Stimulated activated CD4-positive, alpha-beta T cell treated with anti-CD3 and anti-CD28 coated beads, Interleukin-2, amount 100 ng/mL, for 48 hours (primary cell): Measurements from ENCODE around the gene BMP15.

Source experiments
- DNase-seq, 2 donors: peaks; one replicate each; pipeline ENCODE4 v3.0.0-alpha.2; 2020

The BMP15 gene

DNA sequence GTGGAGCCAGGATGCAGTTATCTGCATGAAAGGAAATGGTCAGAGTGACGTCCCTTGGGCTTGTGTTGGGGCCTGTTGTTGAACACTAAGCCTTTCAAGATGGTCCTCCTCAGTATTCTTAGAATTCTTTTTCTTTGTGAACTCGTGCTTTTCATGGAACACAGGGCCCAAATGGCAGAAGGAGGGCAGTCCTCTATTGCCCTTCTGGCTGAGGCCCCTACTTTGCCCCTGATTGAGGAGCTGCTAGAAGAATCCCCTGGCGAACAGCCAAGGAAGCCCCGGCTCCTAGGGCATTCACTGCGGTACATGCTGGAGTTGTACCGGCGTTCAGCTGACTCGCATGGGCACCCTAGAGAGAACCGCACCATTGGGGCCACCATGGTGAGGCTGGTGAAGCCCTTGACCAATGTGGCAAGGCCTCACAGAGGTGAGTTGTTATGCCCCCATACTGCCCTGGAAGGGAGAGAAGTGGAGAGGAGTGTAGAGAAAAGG, at the start of gene BMP15:
Gene BMP15, plus strand, starts transcription at position 51 of the 492 bp plus-strand sequence. Its CDS starts 49 bp downstream, at position 100.
- DNase-seq, result no peak

DNA sequence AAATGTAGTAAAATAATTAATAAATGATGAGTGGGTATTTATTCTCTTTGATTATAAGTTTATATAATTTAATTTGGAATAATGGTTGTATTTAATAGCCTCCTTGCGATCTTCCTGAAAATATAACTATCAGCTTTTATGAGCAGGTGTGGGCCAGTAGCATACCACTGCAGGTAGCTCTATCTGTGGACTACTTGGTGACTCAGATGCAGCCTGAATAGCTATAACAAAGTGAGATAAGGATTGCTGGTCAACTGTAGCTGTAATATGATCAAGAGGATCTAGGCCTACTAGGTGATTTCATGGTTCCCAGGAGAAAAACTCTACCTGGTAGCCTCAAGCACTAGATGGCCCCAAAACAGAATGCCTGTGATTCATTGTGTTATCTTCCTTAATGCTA, 47.1 kb upstream of the BMP15 start:
- DNase-seq, result no peak

DNA sequence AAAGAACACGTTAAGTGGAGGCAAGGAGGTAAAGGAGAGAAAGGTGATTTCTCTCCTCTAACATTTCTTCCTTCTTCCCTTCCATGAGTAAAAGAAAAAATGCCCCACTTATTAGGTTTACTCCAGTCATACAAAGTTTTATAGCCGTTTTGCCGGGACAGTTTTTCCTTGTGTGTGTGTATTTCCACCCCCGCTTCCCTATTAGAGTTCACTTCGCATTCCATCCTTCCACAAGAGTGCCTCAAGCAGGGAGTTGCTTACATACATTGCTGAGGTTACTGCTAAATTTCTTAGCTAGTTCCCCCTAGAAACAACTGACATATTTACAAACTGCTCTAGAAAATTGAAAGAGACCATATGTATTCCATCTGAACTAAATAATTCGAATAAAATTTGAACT, 45.2 kb upstream of the BMP15 start:
- DNase-seq, result no peak

DNA sequence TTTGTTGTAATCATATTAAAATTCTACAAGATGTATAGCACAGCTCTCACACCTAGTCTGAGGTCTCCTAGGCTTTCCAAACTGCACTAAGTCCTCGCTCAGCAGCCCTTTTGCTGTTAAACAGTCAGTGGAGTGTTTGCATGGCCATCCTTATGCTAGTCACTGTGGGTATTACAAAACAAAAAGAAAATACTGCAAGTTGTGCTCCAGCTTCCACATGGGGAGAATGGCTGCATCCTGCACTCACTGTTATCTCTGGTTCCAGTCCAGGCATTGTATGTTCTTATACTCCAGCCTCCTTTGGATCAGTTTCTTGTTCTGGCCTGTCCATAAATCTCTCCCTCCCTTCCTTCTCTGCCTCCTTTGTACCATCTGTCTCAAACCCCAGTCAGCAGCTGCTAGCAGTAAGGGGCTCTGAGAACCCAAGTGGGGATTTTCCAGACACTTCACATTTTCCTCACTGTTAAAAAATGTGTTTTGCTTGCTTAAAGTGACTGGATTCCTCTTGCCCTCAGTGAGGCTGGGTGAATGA, 38.5 kb upstream of the BMP15 start:
- no peak for DNase-seq

DNA sequence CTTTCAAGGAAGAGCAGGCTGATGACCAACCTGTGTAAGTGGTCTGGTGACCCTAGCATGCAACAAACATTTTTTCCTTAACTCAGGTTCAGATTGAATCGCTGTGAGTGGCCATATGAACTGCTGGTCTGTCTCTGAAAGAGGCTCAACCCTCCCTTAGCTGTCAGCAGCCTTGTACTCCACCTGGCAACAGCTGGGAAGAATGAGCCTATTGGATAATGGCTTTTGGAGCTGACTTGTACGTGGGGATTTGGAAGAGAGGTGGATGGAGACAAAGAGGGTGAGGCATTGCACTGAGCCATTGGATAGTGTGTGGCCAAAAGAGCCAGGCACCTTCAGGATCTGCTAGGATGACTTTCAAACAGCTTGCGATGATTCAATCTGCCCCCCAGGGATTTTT, 35.7 kb upstream of the BMP15 start:
- no peak for DNase-seq

DNA sequence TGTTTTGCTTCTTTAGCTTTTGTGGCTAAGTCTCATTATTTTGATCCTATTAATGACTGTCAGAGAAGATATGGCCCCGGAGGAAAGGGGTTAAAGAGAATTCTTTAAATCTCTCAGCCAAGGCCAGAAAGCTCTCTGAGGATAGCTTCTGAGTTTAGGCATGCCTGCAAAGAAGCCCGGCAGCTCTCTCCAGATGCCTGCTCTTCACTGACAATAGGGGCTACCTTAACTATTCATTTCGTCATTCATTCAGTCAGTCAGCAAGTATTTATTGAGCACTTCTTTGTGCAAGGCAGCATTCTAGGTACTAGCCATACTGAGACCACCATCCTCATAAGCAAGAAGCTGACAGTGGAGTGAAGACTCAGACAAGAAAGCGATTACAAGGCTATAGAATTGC, 34.0 kb upstream of the BMP15 start:
- DNase-seq, result no peak

DNA sequence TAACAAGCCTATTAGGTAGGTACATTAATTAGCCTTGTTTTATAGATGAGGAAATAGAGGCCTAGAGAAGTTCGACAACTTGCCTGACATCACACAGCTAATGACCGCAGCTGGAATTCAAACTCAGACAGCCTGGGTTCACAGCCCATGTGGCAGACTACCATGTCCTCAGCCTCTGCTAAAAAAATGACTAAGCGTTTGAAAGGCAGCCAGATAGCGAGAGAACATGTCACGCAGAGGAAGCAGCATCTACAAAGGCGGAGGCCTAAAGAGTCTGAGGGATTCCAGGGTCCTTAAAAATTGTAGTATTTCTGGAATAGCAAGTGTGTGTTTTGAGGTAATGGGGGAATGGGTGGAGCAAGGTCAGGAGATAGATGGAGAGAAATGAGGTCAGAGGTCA, 33.2 kb upstream of the BMP15 start:
- no peak for DNase-seq

DNA sequence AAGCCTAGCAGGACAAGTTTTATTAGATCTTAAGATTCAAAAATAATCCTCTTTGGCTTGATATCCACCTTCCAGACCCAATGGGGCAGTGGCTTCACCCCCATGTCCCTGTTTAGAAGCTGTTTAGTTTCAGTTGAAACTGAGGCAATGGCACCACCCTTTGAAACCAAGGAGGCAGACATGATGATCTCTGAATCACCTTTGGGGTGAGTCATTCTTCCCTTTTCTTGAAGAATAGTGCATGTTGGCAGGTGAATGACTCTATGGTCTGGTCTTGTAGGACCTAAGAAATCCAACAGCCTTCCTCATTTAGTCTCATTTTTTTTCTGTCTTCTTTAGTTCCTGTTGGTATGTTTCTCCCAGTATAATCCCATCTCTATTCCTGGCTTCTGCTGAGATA, 29.5 kb upstream of the BMP15 start:
- no peak for DNase-seq

DNA sequence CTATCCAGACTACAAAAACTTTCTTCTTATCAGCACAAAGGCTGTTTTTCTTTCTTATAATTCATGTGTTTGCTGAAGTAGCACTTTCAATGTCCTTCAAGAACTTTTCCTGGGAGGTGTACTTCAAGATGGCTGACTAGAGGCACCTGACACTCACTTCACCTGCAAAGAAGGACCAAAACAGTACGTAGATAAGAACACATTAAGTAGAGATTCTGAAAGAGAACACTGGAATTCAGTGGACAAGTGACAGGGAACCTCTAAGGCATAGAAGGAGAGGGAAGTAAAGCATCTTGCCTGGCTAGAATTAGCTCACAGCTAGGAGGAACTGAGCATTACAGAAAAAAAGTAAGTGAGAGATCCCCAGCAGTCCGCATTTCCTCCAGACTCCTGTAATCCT, 21.7 kb upstream of the BMP15 start:
- no peak for DNase-seq

DNA sequence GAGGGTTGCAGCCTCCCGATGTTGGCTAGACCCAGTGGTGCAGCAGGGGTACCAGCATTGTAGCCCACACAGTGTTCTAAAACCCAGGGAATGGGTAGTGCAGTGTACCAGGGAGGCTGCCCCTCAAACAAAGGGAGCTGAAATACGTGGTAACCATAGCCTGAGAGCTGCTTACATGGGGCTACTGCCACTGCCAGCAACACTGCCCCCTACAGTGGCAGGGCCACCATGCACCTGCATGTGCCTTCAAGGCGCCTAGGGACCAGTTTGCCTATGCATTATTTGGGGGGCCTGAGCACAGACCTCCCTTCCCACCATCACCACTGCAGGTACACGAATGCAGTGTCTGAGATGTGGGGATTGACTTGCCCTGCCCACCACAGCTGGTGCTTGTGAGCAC, 21.0 kb upstream of the BMP15 start:
- DNase-seq, result no peak

DNA sequence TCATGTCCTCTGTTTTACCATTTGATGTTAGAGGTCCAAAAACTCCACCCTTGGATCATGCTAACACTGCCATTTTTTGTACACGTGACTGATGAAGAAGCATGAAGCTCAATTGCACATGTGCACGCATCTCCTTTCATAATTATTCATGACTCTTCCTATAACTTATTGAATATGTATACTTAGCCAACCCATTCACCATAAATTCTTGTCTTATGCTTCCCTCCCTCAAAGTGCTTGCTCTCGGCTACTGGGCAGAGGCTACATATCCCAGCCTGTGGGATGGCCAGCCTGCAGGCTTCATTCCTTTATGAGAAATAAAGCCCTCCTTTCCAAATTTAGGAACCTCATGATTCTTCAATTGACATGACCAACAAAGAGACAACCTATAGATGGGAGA, 17.5 kb upstream of the BMP15 start:
- DNase-seq, result no peak

DNA sequence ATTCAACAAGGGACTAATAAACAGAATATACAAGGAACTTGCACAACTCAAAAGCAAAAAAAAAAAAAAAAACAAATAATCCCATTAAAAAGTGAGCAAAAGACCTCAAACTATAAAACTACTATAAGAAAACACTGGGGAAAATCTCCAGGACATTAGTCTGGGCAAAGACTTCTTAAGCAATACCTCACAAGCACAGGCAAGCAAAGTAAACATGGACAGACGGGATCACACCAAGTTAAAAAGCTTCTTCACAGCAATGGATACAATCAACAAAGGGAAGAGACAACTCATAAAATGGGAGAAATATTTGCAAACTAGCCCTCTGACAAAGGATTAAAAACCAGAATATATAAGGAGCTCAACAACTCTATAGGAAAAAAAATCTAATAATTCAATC, 17.1 kb upstream of the BMP15 start:
- no peak for DNase-seq

DNA sequence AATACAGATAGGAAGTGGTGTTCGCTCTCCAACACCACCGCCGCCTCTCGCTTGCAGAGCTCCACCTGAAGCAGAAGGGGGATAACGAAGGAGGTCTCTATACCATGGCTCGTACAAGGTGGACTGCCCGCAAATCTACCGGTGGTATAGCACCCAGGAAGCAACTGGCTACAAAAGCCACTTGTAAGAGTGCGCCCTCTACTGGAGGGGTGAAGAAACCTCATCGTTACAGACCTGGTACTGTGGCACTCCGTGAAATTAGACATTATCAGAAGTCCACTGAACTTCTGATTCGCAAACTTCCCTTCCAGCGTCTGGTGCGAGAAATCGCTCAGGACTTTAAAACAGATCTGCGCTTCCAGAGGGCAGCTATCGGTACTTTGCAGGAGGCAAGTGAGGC, 5.2 kb upstream of the BMP15 start:
- DNase-seq, result peak in 1 of 2 donors; percentile 21

DNA sequence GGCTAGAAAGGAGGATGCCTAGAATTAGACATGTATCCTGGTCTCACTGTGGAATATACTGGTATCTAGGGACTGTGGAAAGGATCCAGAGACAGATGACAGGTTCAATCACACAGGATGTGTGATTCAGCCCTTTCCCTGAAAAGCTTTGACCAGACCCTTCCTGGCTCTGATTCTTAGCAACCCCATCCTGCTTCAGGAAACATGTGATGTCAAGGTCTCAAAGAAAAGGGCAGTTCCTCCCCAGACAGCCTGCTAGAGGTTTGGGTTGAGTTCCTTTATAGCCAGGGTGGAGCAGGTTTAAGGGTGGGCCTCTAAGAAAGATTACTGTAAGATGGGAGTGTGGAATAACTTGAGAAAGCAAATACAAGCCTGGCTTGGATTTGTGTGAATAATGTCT, 3.0 kb downstream of the BMP15 start:
- no peak for DNase-seq

DNA sequence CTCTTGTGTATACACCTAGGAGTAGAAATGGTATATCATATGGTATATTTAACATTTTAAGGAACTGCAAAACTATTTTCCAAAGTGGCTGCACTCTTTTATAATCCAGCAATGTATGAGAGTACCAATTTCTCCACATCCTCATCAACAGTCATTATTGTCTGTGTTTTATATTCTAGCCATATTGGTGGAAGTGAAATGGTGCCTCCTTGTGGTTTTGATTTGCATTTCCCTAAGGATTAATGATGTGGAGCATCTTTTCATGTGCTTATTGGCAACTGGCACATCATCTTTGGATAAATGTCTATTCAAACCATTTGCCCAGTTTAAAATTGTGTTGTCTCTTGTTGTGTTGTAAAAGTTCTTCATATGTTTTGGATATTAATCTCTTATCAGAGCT, 9.6 kb downstream of the BMP15 start:
- DNase-seq, result no peak

DNA sequence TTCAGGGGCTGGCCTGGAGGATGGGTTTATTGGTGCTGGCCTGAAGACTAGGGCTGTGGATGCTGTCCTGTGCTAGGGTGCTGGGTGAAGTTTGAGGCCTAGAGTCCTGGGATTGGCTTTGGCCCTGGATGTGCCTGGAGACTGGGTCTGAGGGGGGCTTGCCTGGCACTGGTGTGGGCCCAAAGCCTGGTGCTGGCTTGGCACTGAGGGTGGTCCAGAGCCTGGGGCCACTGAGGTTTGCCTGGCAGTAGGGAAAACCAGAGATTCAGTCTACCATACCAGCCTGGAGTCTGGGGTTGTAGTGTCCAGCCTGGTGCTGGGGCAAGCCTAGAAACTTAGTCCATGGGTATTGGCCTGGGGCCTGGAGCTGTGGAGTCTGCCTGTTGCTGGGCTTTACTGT, 16.6 kb downstream of the BMP15 start:
- DNase-seq, result no peak

DNA sequence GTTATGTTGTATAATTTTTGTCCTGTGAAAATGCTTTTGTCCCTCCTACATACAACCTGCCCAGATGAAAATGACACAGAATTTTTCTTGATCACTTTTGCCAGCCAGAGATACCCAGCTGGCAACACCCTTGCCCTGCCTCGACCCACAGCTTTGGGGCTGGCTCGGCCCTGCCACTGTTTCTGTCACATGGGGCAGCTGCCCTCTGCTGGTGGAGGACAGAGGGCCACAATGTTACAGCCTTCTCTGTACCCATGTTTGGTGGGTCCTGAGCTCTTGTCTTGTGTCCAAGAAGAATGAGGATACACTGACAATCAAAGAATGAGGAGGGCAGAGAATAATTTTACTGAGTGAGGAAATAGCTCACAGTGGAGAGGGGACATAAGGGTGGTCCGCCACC, 31.1 kb downstream of the BMP15 start:
- DNase-seq, result peak; percentile 0 to 11

DNA sequence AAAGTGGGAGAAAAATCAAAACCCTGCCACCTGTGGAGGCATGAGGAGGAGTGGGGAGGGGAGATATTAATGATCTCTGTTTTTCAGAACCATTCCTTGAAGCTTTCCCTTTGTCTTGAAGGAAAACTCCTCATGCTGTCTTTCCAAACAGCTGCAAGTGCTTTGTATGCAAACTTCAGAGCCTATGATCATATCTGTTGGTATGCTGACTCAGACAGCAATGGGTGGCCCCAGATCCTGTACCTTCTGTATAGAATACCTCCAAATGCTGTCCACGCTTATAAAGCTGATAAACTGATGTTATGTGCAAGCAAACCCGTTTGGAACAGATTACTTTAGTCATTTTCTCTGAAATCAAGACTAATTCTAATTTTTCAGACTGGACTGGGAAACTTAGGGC, 31.9 kb downstream of the BMP15 start:
- no peak for DNase-seq

DNA sequence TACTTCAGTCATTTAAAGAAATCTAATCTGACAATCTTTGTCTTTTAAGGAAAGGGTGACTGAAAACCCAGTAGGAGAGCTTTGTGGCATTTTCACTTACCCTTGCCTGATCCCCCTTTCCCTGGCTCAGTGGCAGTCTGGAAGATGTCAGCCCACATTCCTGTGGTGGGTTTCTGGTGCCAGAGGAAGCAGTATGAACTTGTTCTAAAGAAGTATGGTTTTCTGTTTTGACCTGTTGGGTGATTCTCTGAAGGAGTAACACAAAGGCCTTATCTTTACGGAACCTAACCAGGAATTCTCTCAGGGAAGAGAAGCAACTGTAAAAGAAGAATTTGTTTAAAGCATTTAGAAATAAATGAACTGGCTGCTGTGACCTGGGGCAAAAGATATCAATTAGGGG, 41.9 kb downstream of the BMP15 start:
- no peak for DNase-seq

DNA sequence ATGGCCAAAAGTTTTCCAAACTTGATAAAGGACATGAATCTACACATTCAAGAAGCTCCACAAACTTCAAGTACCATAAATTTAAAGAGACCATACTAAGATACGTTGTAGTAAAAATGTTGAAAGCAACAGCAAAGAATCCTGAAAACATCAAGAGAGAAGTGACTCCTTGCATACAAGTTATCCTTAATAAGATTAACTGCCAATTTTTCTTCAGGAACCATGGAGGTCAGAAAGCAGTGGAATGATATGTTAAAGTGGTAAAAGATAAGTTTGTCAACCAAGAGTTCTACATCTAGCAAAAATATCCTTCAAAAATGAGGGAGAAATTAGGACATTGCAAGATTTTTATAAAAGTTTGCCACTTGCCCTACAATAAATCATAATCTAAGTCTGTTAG, 43.3 kb downstream of the BMP15 start:
- DNase-seq, result no peak

DNA sequence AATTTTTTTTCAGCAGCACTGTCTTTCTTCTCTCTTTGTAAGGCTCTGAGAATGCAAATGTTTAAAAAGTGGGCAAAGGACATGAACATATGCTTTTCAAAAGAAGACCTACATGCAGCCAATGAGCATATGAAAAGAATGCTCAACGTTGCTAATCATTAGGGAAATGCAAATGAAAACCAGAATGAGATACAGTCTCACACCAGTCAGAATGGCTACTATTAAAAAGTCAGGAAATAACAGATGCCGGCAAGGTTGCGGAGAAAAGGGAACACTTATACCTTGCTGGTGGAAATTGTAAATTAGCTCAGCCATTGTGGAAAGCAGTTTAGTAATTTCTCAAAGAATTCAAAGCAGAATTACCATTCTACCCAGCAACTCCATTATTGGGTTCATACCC, 51.6 kb downstream of the BMP15 start:
- DNase-seq, result no peak

DNA sequence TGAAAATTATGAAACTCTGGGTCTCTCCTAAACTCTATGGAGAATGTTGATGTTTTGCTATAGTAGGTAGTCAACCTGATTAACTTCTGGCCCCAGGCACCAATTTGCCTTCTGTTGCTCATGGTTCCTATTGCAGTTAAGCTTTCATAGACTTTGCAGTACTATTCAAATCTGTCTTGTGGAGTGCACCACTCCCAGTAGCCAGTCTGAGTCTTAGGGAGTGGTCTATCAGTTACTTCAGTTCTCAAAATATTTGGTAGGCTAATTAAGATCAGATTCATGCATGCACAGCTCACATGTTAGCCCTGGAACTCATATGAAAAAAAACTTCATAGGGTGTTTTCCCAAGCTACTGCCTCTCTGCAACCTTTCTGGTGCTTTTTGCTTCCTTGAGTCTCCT, 53.3 kb downstream of the BMP15 start:
- no peak for DNase-seq
